ENCODE results near the gene WDR45B. TPM values are rescaled to one million over a fixed set of nuclear protein-coding genes. Genes with fewer than 3 reads are reported as not detected.

WDR45B gene
- total and polyA plus RNA-seq, 9 donors = 43.0 to 99.3 (median 79.3) TPM

GRCh38 chr17:82604532-82604931 lies 43.7 kb downstream of the WDR45B start:
- intact Hi-C loops (cut with DNase I) = no loop called here

GRCh38 chr17:82603981-82604448 lies 44.2 kb downstream of the WDR45B start:
- Histone ChIP-seq H3K4me3 (no peak overlapping the region), H3K36me3 (no peaks in the 10 kb centered on the region), H3K9me3 (no peaks in the 10 kb centered on the region), H3K27ac (no peak overlapping the region), H3K4me1 (ENCODE audit: insufficient read depth) (peaks cover 2% of the 10 kb centered on the region), H3K27me3 (no peaks in the 10 kb centered on the region)
- DNase-seq = no peak
- intact Hi-C loops (cut with DNase I) = no loop called here
- no peak for TF ChIP-seq POLR2A (IDR thresholded peaks at IDR 0.05)
- no peak for TF ChIP-seq CTCF (IDR thresholded peaks at IDR 0.05)
- no peak for TF ChIP-seq EP300 (IDR thresholded peaks at IDR 0.05)
- 60 to 74% (median 64%) methylated on average over 18 of the region's 18 CpGs for WGBS, 3 donors

More at GRCh38 chr17:82604532-82604931, 43.7 kb downstream of the WDR45B start:
- TF ChIP-seq EP300 (IDR thresholded peaks at IDR 0.05) (no peak), CTCF (IDR thresholded peaks at IDR 0.05) (no peak), POLR2A (IDR thresholded peaks at IDR 0.05) (no peak)
- H3K4me3 ChIP-seq = no peak overlapping the region
- WGBS, 3 donors = 94 to 97% (median 96%) methylated on average over 7 of the region's 7 CpGs
- DNase-seq = no peak
- no peak overlapping the region for H3K27ac ChIP-seq
- no peaks in the 10 kb centered on the region for H3K9me3 ChIP-seq
- H3K36me3 ChIP-seq = no peaks in the 10 kb centered on the region
- H3K27me3 ChIP-seq = no peaks in the 10 kb centered on the region
- peaks cover 2% of the 10 kb centered on the region for H3K4me1 ChIP-seq (ENCODE audit: insufficient read depth)

- Histone ChIP-seq H3K27me3 (no peaks in the 10 kb centered on the region), H3K36me3 (no peaks in the 10 kb centered on the region), H3K4me1 (ENCODE audit: insufficient read depth) (peaks cover 2% of the 10 kb centered on the region), H3K9me3 (no peaks in the 10 kb centered on the region), H3K4me3 (no peak overlapping the region), H3K27ac (peak overlapping the region in 1 of 2 donors; percentile 48)
- TF ChIP-seq EP300 (IDR thresholded peaks at IDR 0.05) (no peak), CTCF (IDR thresholded peaks at IDR 0.05) (no peak), POLR2A (IDR thresholded peaks at IDR 0.05) (no peak)
- intact Hi-C loops (cut with DNase I) = no loop called here
- WGBS, 3 donors = 66 to 79% (median 67%) methylated on average over 20 of the region's 20 CpGs
- DNase-seq = no peak
Measured at GRCh38 chr17:82602986-82603710, 45.1 kb downstream of the WDR45B start.

GRCh38 chr17:82602487-82602886 lies 45.8 kb downstream of the WDR45B start:
- Histone ChIP-seq H3K27me3 (no peaks in the 10 kb centered on the region), H3K36me3 (no peaks in the 10 kb centered on the region), H3K27ac (peak overlapping the region in 1 of 2 donors; percentile 48), H3K4me1 (ENCODE audit: insufficient read depth) (peaks cover 2% of the 10 kb centered on the region), H3K9me3 (no peaks in the 10 kb centered on the region), H3K4me3 (no peak overlapping the region)
- DNase-seq = peak in 1 of 5 donors; percentile 43
- no peak for TF ChIP-seq POLR2A (IDR thresholded peaks at IDR 0.05)
- no peak for TF ChIP-seq CTCF (IDR thresholded peaks at IDR 0.05)
- TF ChIP-seq EP300 (IDR thresholded peaks at IDR 0.05) = no peak
- 35 to 57% (median 45%) methylated on average over 21 of the region's 21 CpGs for WGBS, 3 donors
- intact Hi-C loops (cut with DNase I) = no loop called here

All from ovary (tissue), 9 donors.